ENCODE results near the gene NHSL1.

GRCh38 chr6:138426500-138427123 lies 72.7 kb downstream of the NHSL1 start:
- TF ChIP-seq CTCF (conservative IDR thresholded peaks at IDR 0.05 in 1 of 2, IDR thresholded peaks at IDR 0.05 in 1 of 2; ENCODE audit: extremely low read depth in 1 of 2, insufficient read depth in 1 of 2, low read depth in 1 of 2, low read length in 2 of 2) = no peak
- TF ChIP-seq EZH2 (IDR thresholded peaks at IDR 0.05; ENCODE audit: borderline replicate concordance, low read length) = no peak

All from mammary epithelial cell (primary cell).